Calu3 (cell line): ENCODE measurements around the gene CLCA1. TPM values are rescaled to one million over a fixed set of nuclear protein-coding genes. Genes with fewer than 3 reads are reported as not detected.

Experiments
- BruUV-seq: library from RNA; stranded (reverse); fragments of 400-500 nt; replicated peaks from 2 replicates; lab custom pipeline; 2021; lab: Mats Ljungman, UMichigan
- CTCF ChIA-PET: fragments of 300-600 bp; sonication (Branson Sonifier 250); formaldehyde crosslinking; loops from one replicate; lab custom pipeline; 2022; ENCODE audit warnings: antibody characterized with exemption; lab: Charles Lee
- DNase-seq: peaks from one replicate; pipeline ENCODE4 v3.0.0; 2022
- H3K27ac Mint-ChIP-seq: one replicate; pipeline ENCODE4 v1.8.0; 2022; ENCODE audit warnings: mixed read lengths; ENCODE audit not compliant: unreplicated experiment
- H3K27me3 Mint-ChIP-seq: one replicate; pipeline ENCODE4 v1.8.0; 2022; ENCODE audit warnings: mixed read lengths; ENCODE audit not compliant: unreplicated experiment
- H3K36me3 Mint-ChIP-seq: one replicate; pipeline ENCODE4 v1.8.0; 2022; ENCODE audit warnings: mild to moderate bottlenecking, moderate library complexity, mixed read lengths; ENCODE audit not compliant: insufficient read depth, unreplicated experiment
- H3K4me1 Mint-ChIP-seq: one replicate; pipeline ENCODE4 v1.8.0; 2022; ENCODE audit warnings: mild to moderate bottlenecking, low read depth, mixed read lengths; ENCODE audit not compliant: unreplicated experiment
- H3K4me3 Mint-ChIP-seq: one replicate; pipeline ENCODE4 v1.8.0; 2022; ENCODE audit warnings: mild to moderate bottlenecking, low read depth, moderate library complexity, mixed read lengths; ENCODE audit not compliant: unreplicated experiment
- H3K9me3 Mint-ChIP-seq: one replicate; pipeline ENCODE4 v1.8.0; 2022; ENCODE audit warnings: low read depth, mixed read lengths; ENCODE audit not compliant: unreplicated experiment
- CTCF ChIP-seq: fragments of 200-600 bp; IDR thresholded peaks from one replicate; pipeline ENCODE4 v1.8.0; 2022; ENCODE audit warnings: antibody characterized with exemption; ENCODE audit not compliant: unreplicated experiment
- intact Hi-C: fragments of 100-400 bp; cut with micrococcal nuclease; formaldehyde crosslinking; loops from one replicate; pipeline ENCODE4 v1.10.0; 2022; ENCODE audit not compliant: unreplicated experiment
- total RNA-seq: library from RNA; stranded (reverse); gene quantifications from 2 replicates; pipeline ENCODE4 v1.2.3, GENCODE V29; 2022

Gene CLCA1
- total RNA-seq, 1 experiment from 2014 or later, result not detected

GRCh38 chr1:86541859-86542258 lies 73.1 kb downstream of the CLCA1 start:
- Mint-ChIP-seq H3K4me3 (no peak overlapping the region), H3K4me1 (peaks cover 11% of the 10 kb centered on the region), H3K9me3 (no peaks in the 10 kb centered on the region), H3K27me3 (no peaks in the 10 kb centered on the region), H3K27ac (no peak overlapping the region), H3K36me3 (no peaks in the 10 kb centered on the region)
- no TSS peak for BruUV-seq
- CTCF ChIA-PET, result interaction anchor here (0.7 to 1.2 kb wide), 3 partner anchors 26 to 164 kb away, joined by 3 to 4 read pairs (median 3); no protein-coding TSS in a partner anchor
- no peak for DNase-seq
- intact Hi-C loops, result no loop called here
- no peak for TF ChIP-seq CTCF

GRCh38 chr1:86542631-86543030 lies 73.9 kb downstream of the CLCA1 start:
- H3K4me3 Mint-ChIP-seq, result no peak overlapping the region

GRCh38 chr1:86546787-86547221 lies 78.1 kb downstream of the CLCA1 start, which contains the start of gene CLCA4:
Gene CLCA4, plus strand, starts transcription at chr1:86547078. Its CDS starts 42 bp downstream, at chr1:86547120.
- H3K27ac Mint-ChIP-seq, result peak within 1 kb of the TSS; percentile 12
- no peak within 1 kb of the TSS for H3K4me3 Mint-ChIP-seq
- intact Hi-C loops, result no loop called here
- TF ChIP-seq CTCF, result no peak
- CTCF ChIA-PET, result interaction anchor here (1.2 kb wide), 1 partner anchor 10 kb away, joined by 3 read pairs; no protein-coding TSS in a partner anchor
- H3K9me3 Mint-ChIP-seq, result no peaks in the 10 kb centered on the region
- no TSS peak for BruUV-seq
- no peaks in the 10 kb centered on the region for H3K27me3 Mint-ChIP-seq
- peaks cover 31% of the 10 kb centered on the region for H3K4me1 Mint-ChIP-seq
- no peak for DNase-seq
- H3K36me3 Mint-ChIP-seq, result peaks cover 7% of the 10 kb centered on the region

More at GRCh38 chr1:86542631-86543030, 73.9 kb downstream of the CLCA1 start:
- intact Hi-C loops, result no loop called here
- TF ChIP-seq CTCF, result no peak
- Mint-ChIP-seq H3K36me3 (no peaks in the 10 kb centered on the region), H3K9me3 (no peaks in the 10 kb centered on the region), H3K27ac (peak overlapping the region; percentile 56), H3K27me3 (no peaks in the 10 kb centered on the region), H3K4me1 (peaks cover 17% of the 10 kb centered on the region)
- no TSS peak for BruUV-seq
- CTCF ChIA-PET, result interaction anchor here (0.7 to 1.2 kb wide), 3 partner anchors 27 to 163 kb away, joined by 3 to 4 read pairs (median 3); no protein-coding TSS in a partner anchor
- peak; percentile 18 for DNase-seq

GRCh38 chr1:86548839-86549238 lies 80.1 kb downstream of the CLCA1 start:
- no peak for TF ChIP-seq CTCF
- no peak for DNase-seq
- Mint-ChIP-seq H3K27ac (no peak overlapping the region), H3K36me3 (peaks cover 7% of the 10 kb centered on the region), H3K27me3 (no peaks in the 10 kb centered on the region), H3K4me3 (no peak overlapping the region), H3K4me1 (peaks cover 20% of the 10 kb centered on the region), H3K9me3 (no peaks in the 10 kb centered on the region)
- no TSS peak for BruUV-seq
- CTCF ChIA-PET, result no interaction called here
- intact Hi-C loops, result no loop called here

Other genes starting within 250 kb of the CLCA1 start
- 38.6 and 39.3 TPM in 2 replicates for gene ODF2L, start 72.6 kb upstream of the CLCA1 start, total RNA-seq
- not detected in 2 replicates for gene CLCA2, start 44.8 kb upstream of the CLCA1 start, total RNA-seq
- gene CLCA4, start 78.2 kb downstream of the CLCA1 start, total RNA-seq, result not detected in 2 replicates
- 53.4 and 54.6 TPM in 2 replicates for gene SH3GLB1, start 235.6 kb downstream of the CLCA1 start, total RNA-seq